H4 (cell line): Measurements from ENCODE around the gene METTL17. TPM values are rescaled to one million over a fixed set of nuclear protein-coding genes. Genes with fewer than 3 reads are reported as not detected.

Experiments
- DNase-seq: peaks from one replicate; pipeline ENCODE4 v3.0.0-alpha.2; 2015; ENCODE audit warnings: low spot score
- total RNA-seq: library from RNA; depleted of rRNA; stranded (reverse); fragments of >200 nt; shearing (Covaris generic); gene quantifications from 2 replicates; pipeline ENCODE4 v1.2.3, GENCODE V29; 2014; rRNA removed

METTL17 gene
- total RNA-seq, 1 experiment from 2014 or later: 60.2 TPM

DNA sequence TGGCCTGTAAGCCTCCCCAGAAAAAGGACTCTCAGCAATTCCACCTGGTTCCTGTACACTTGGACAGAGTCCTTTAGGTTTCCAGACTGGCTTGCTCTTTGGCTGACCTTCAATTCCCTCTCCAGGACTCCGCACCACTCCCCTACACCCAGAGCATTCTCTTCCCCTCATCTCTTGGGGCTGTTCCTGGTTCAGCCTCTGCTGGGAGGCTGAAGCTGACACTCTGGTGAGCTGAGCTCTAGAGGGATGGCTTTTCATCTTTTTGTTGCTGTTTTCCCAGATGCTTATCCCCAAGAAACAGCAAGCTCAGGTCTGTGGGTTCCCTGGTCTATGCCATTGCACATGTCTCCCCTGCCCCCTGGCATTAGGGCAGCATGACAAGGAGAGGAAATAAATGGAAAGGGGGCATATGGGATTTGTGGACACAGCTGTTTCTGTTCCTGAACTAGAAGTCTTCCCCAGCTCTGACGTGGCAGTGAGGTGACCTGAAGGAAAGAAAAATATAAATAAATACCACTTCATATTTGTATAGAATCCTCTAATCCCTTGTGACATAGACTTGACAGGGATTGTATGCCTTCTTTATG is 53.7 kb downstream of the METTL17 start:
- no peak for DNase-seq

DNA sequence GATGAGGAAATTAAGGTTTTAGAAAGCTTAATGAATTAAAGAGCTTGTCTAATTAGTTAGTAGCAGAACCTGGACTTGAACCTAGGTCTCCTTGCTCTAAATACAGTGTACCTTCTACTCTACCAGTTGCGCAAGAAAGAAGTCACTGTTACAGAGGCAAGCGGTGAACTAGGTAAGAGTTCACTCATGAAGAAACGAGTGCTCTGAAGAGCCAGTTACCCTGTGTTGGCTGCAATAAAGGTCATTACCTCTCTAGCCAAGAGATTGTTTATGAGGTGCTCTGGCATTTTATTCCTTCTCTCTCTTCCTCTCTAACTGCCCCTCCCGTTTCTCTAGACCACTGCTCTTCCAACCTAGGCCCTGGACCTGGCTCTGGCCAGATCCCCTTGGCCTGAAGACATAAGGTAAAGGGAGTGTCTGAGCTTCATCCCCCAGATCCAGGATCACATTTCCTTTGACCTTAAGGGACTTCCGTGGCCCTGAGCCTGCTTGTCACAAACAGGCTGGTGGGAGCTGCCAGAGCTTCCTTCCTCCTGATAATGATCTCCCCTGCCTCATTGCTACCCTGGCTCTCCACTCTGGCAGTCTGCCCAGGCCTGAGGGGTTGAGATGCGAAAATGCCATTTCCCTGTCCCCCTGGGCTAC is 54.3 kb downstream of the METTL17 start:
- DNase-seq: no peak

Other genes with a start within 250 kb of the METTL17 start
- gene EDDM3A, start 244.1 kb upstream of the METTL17 start, total RNA-seq: not detected in 2 replicates
- not detected in 2 replicates for gene EDDM3B, start 221.6 kb upstream of the METTL17 start, total RNA-seq
- not detected in 2 replicates for gene RNASE6, start 208.7 kb upstream of the METTL17 start, total RNA-seq
- gene RNASE1, start 187.1 kb upstream of the METTL17 start, total RNA-seq: 2.1 and 9.4 TPM in 2 replicates
- gene RNASE3, start 98.6 kb upstream of the METTL17 start, total RNA-seq: not detected in 2 replicates
- gene RNASE2, start 34.5 kb upstream of the METTL17 start, total RNA-seq: not detected in 2 replicates
- gene SLC39A2, start 9.3 kb downstream of the METTL17 start, total RNA-seq: not detected in 2 replicates
- 1.3 and 8.5 TPM in 2 replicates for gene NDRG2, start 35.1 kb downstream of the METTL17 start, total RNA-seq
- gene TPPP2, start 40.2 kb downstream of the METTL17 start, total RNA-seq: not detected in 2 replicates
- not detected in 2 replicates for gene RNASE13, start 44.8 kb downstream of the METTL17 start, total RNA-seq
- gene RNASE7, start 52.4 kb downstream of the METTL17 start, total RNA-seq: not detected in 2 replicates
- not detected in 2 replicates for gene RNASE8, start 67.8 kb downstream of the METTL17 start, total RNA-seq
- gene ARHGEF40, start 80.3 kb downstream of the METTL17 start, total RNA-seq: 11.2 and 15.4 TPM in 2 replicates
- gene ZNF219, start 108.7 kb downstream of the METTL17 start, total RNA-seq: 7.3 and 11.3 TPM in 2 replicates
- gene TMEM253, start 111.1 kb downstream of the METTL17 start, total RNA-seq: 0.47 and 0.68 TPM in 2 replicates
- not detected in 2 replicates for gene OR5AU1, start 166.1 kb downstream of the METTL17 start, total RNA-seq